ENCODE measurements around the gene MBNL1.
A peak's percentile ranks its signal among the peaks of the same experiment; 100 is the strongest.

The MBNL1 gene

GRCh38 chr3:152268555-152269055 is at the start of gene MBNL1:
TSS of gene MBNL1 (plus strand) at chr3:152268929. CDS start at chr3:152300194, 31,265 bp downstream.
- Histone ChIP-seq H3K9ac (ENCODE audit: low read depth in 1 of 2, low read length in 2 of 2) (peak within 1 kb of the TSS; percentile 76 to 91), H3K4me1 (ENCODE audit: control insufficient read depth in 1 of 2, insufficient read depth in 2 of 2, low read length in 2 of 2) (peaks cover 28 to 32% of the 10 kb centered on the region in 2 donors), H3K9me3 (ENCODE audit: control insufficient read depth in 1 of 2, low read length in 2 of 2) (no peaks in the 10 kb centered on the region), H3K27me3 (ENCODE audit: control insufficient read depth in 1 of 2, insufficient read depth in 2 of 2, low read length in 2 of 2) (no peaks in the 10 kb centered on the region), H3K4me3 (ENCODE audit: low read depth in 1 of 2, low read length in 2 of 2) (peak within 1 kb of the TSS; percentile 83), H3K36me3 (ENCODE audit: control insufficient read depth in 1 of 2, insufficient read depth in 2 of 2, low read length in 2 of 2) (no peaks in the 10 kb centered on the region), H3K27ac (ENCODE audit: low read depth, low read length) (peak within 1 kb of the TSS; percentile 98)

- Histone ChIP-seq H3K27ac (ENCODE audit: low read depth, low read length) (no peak overlapping the region), H3K9me3 (ENCODE audit: control insufficient read depth in 1 of 2, low read length in 2 of 2) (no peaks in the 10 kb centered on the region), H3K27me3 (ENCODE audit: control insufficient read depth in 1 of 2, insufficient read depth in 2 of 2, low read length in 2 of 2) (no peaks in the 10 kb centered on the region), H3K4me1 (ENCODE audit: control insufficient read depth in 1 of 2, insufficient read depth in 2 of 2, low read length in 2 of 2) (no peaks in the 10 kb centered on the region), H3K4me3 (ENCODE audit: low read depth in 1 of 2, low read length in 2 of 2) (no peak overlapping the region), H3K36me3 (ENCODE audit: control insufficient read depth in 1 of 2, insufficient read depth in 2 of 2, low read length in 2 of 2) (no peaks in the 10 kb centered on the region), H3K9ac (ENCODE audit: low read depth in 1 of 2, low read length in 2 of 2) (no peak overlapping the region)
Observed at GRCh38 chr3:152219216-152219615, 49.5 kb upstream of the MBNL1 start.

- Histone ChIP-seq H3K27ac (ENCODE audit: low read depth, low read length) (no peak overlapping the region), H3K36me3 (ENCODE audit: control insufficient read depth in 1 of 2, insufficient read depth in 2 of 2, low read length in 2 of 2) (no peaks in the 10 kb centered on the region), H3K27me3 (ENCODE audit: control insufficient read depth in 1 of 2, insufficient read depth in 2 of 2, low read length in 2 of 2) (no peaks in the 10 kb centered on the region), H3K4me3 (ENCODE audit: low read depth in 1 of 2, low read length in 2 of 2) (no peak overlapping the region), H3K9me3 (ENCODE audit: control insufficient read depth in 1 of 2, low read length in 2 of 2) (no peaks in the 10 kb centered on the region), H3K9ac (ENCODE audit: low read depth in 1 of 2, low read length in 2 of 2) (no peak overlapping the region), H3K4me1 (ENCODE audit: control insufficient read depth in 1 of 2, insufficient read depth in 2 of 2, low read length in 2 of 2) (no peaks in the 10 kb centered on the region)
Observed at GRCh38 chr3:152219769-152220255, 48.9 kb upstream of the MBNL1 start.

- H3K9me3 ChIP-seq (ENCODE audit: control insufficient read depth in 1 of 2, low read length in 2 of 2): no peaks in the 10 kb centered on the region
- no peak overlapping the region for H3K4me3 ChIP-seq (ENCODE audit: low read depth in 1 of 2, low read length in 2 of 2)
- H3K36me3 ChIP-seq (ENCODE audit: control insufficient read depth in 1 of 2, insufficient read depth in 2 of 2, low read length in 2 of 2): no peaks in the 10 kb centered on the region
- no peaks in the 10 kb centered on the region for H3K27me3 ChIP-seq (ENCODE audit: control insufficient read depth in 1 of 2, insufficient read depth in 2 of 2, low read length in 2 of 2)
- H3K27ac ChIP-seq (ENCODE audit: low read depth, low read length): no peak overlapping the region
- no peaks in the 10 kb centered on the region for H3K4me1 ChIP-seq (ENCODE audit: control insufficient read depth in 1 of 2, insufficient read depth in 2 of 2, low read length in 2 of 2)
- no peak overlapping the region for H3K9ac ChIP-seq (ENCODE audit: low read depth in 1 of 2, low read length in 2 of 2)
Observed at GRCh38 chr3:152222327-152222726, 46.4 kb upstream of the MBNL1 start.

GRCh38 chr3:152225201-152225600 is 43.5 kb upstream of the MBNL1 start:
- Histone ChIP-seq H3K9ac (ENCODE audit: low read depth in 1 of 2, low read length in 2 of 2) (no peak overlapping the region), H3K36me3 (ENCODE audit: control insufficient read depth in 1 of 2, insufficient read depth in 2 of 2, low read length in 2 of 2) (no peaks in the 10 kb centered on the region), H3K4me1 (ENCODE audit: control insufficient read depth in 1 of 2, insufficient read depth in 2 of 2, low read length in 2 of 2) (no peaks in the 10 kb centered on the region), H3K27ac (ENCODE audit: low read depth, low read length) (no peak overlapping the region), H3K27me3 (ENCODE audit: control insufficient read depth in 1 of 2, insufficient read depth in 2 of 2, low read length in 2 of 2) (no peaks in the 10 kb centered on the region), H3K9me3 (ENCODE audit: control insufficient read depth in 1 of 2, low read length in 2 of 2) (no peaks in the 10 kb centered on the region), H3K4me3 (ENCODE audit: low read depth in 1 of 2, low read length in 2 of 2) (no peak overlapping the region)

- H3K27me3 ChIP-seq (ENCODE audit: control insufficient read depth in 1 of 2, insufficient read depth in 2 of 2, low read length in 2 of 2): no peaks in the 10 kb centered on the region
- H3K4me3 ChIP-seq (ENCODE audit: low read depth in 1 of 2, low read length in 2 of 2): no peak overlapping the region
- H3K4me1 ChIP-seq (ENCODE audit: control insufficient read depth in 1 of 2, insufficient read depth in 2 of 2, low read length in 2 of 2): no peaks in the 10 kb centered on the region
- no peak overlapping the region for H3K27ac ChIP-seq (ENCODE audit: low read depth, low read length)
- no peaks in the 10 kb centered on the region for H3K36me3 ChIP-seq (ENCODE audit: control insufficient read depth in 1 of 2, insufficient read depth in 2 of 2, low read length in 2 of 2)
- H3K9me3 ChIP-seq (ENCODE audit: control insufficient read depth in 1 of 2, low read length in 2 of 2): no peaks in the 10 kb centered on the region
- no peak overlapping the region for H3K9ac ChIP-seq (ENCODE audit: low read depth in 1 of 2, low read length in 2 of 2)
Observed at GRCh38 chr3:152226176-152226575, 42.6 kb upstream of the MBNL1 start.

- no peak overlapping the region for H3K27ac ChIP-seq (ENCODE audit: low read depth, low read length)
- H3K9ac ChIP-seq (ENCODE audit: low read depth in 1 of 2, low read length in 2 of 2): no peak overlapping the region
- H3K27me3 ChIP-seq (ENCODE audit: control insufficient read depth in 1 of 2, insufficient read depth in 2 of 2, low read length in 2 of 2): no peaks in the 10 kb centered on the region
- no peak overlapping the region for H3K4me3 ChIP-seq (ENCODE audit: low read depth in 1 of 2, low read length in 2 of 2)
- H3K4me1 ChIP-seq (ENCODE audit: control insufficient read depth in 1 of 2, insufficient read depth in 2 of 2, low read length in 2 of 2): no peaks in the 10 kb centered on the region
- no peaks in the 10 kb centered on the region for H3K36me3 ChIP-seq (ENCODE audit: control insufficient read depth in 1 of 2, insufficient read depth in 2 of 2, low read length in 2 of 2)
- no peaks in the 10 kb centered on the region for H3K9me3 ChIP-seq (ENCODE audit: control insufficient read depth in 1 of 2, low read length in 2 of 2)
Observed at GRCh38 chr3:152227027-152227426, 41.7 kb upstream of the MBNL1 start.

- Histone ChIP-seq H3K27me3 (ENCODE audit: control insufficient read depth in 1 of 2, insufficient read depth in 2 of 2, low read length in 2 of 2) (no peaks in the 10 kb centered on the region), H3K4me1 (ENCODE audit: control insufficient read depth in 1 of 2, insufficient read depth in 2 of 2, low read length in 2 of 2) (no peaks in the 10 kb centered on the region), H3K36me3 (ENCODE audit: control insufficient read depth in 1 of 2, insufficient read depth in 2 of 2, low read length in 2 of 2) (no peaks in the 10 kb centered on the region), H3K9me3 (ENCODE audit: control insufficient read depth in 1 of 2, low read length in 2 of 2) (no peaks in the 10 kb centered on the region), H3K27ac (ENCODE audit: low read depth, low read length) (no peak overlapping the region), H3K4me3 (ENCODE audit: low read depth in 1 of 2, low read length in 2 of 2) (no peak overlapping the region), H3K9ac (ENCODE audit: low read depth in 1 of 2, low read length in 2 of 2) (no peak overlapping the region)
Observed at GRCh38 chr3:152229692-152230091, 39.0 kb upstream of the MBNL1 start.

- Histone ChIP-seq H3K27me3 (ENCODE audit: control insufficient read depth in 1 of 2, insufficient read depth in 2 of 2, low read length in 2 of 2) (no peaks in the 10 kb centered on the region), H3K9me3 (ENCODE audit: control insufficient read depth in 1 of 2, low read length in 2 of 2) (no peaks in the 10 kb centered on the region), H3K36me3 (ENCODE audit: control insufficient read depth in 1 of 2, insufficient read depth in 2 of 2, low read length in 2 of 2) (no peaks in the 10 kb centered on the region), H3K4me3 (ENCODE audit: low read depth in 1 of 2, low read length in 2 of 2) (no peak overlapping the region), H3K9ac (ENCODE audit: low read depth in 1 of 2, low read length in 2 of 2) (no peak overlapping the region), H3K27ac (ENCODE audit: low read depth, low read length) (no peak overlapping the region), H3K4me1 (ENCODE audit: control insufficient read depth in 1 of 2, insufficient read depth in 2 of 2, low read length in 2 of 2) (no peaks in the 10 kb centered on the region)
Observed at GRCh38 chr3:152230370-152230769, 38.4 kb upstream of the MBNL1 start.

- Histone ChIP-seq H3K27ac (ENCODE audit: low read depth, low read length) (no peak overlapping the region), H3K4me3 (ENCODE audit: low read depth in 1 of 2, low read length in 2 of 2) (no peak overlapping the region), H3K9ac (ENCODE audit: low read depth in 1 of 2, low read length in 2 of 2) (no peak overlapping the region), H3K9me3 (ENCODE audit: control insufficient read depth in 1 of 2, low read length in 2 of 2) (no peaks in the 10 kb centered on the region), H3K4me1 (ENCODE audit: control insufficient read depth in 1 of 2, insufficient read depth in 2 of 2, low read length in 2 of 2) (peaks cover 0 to 4% of the 10 kb centered on the region in 2 donors), H3K36me3 (ENCODE audit: control insufficient read depth in 1 of 2, insufficient read depth in 2 of 2, low read length in 2 of 2) (no peaks in the 10 kb centered on the region), H3K27me3 (ENCODE audit: control insufficient read depth in 1 of 2, insufficient read depth in 2 of 2, low read length in 2 of 2) (no peaks in the 10 kb centered on the region)
Observed at GRCh38 chr3:152232001-152232400, 36.7 kb upstream of the MBNL1 start.

GRCh38 chr3:152232679-152233078 is 36.0 kb upstream of the MBNL1 start:
- Histone ChIP-seq H3K9me3 (ENCODE audit: control insufficient read depth in 1 of 2, low read length in 2 of 2) (no peaks in the 10 kb centered on the region), H3K36me3 (ENCODE audit: control insufficient read depth in 1 of 2, insufficient read depth in 2 of 2, low read length in 2 of 2) (no peaks in the 10 kb centered on the region), H3K4me1 (ENCODE audit: control insufficient read depth in 1 of 2, insufficient read depth in 2 of 2, low read length in 2 of 2) (peaks cover 0 to 4% of the 10 kb centered on the region in 2 donors), H3K4me3 (ENCODE audit: low read depth in 1 of 2, low read length in 2 of 2) (no peak overlapping the region), H3K27ac (ENCODE audit: low read depth, low read length) (no peak overlapping the region), H3K27me3 (ENCODE audit: control insufficient read depth in 1 of 2, insufficient read depth in 2 of 2, low read length in 2 of 2) (no peaks in the 10 kb centered on the region), H3K9ac (ENCODE audit: low read depth in 1 of 2, low read length in 2 of 2) (no peak overlapping the region)
